IPS-11a (cell line): ENCODE measurements around the gene ARFGEF2.
"Not testable (repeated sequence)": the region's sequence is repeated elsewhere in the genome, so short reads cannot be mapped to it uniquely, and the experiment has no call there.

Experiments
- H3K4me3 ChIP-seq: one replicate; pipeline ENCODE4 v1.5.1; 2013; ENCODE audit warnings: low read depth, low read length, control low read depth

Gene ARFGEF2

GRCh38 chr20:48926821-48927220 is 5.3 kb downstream of the ARFGEF2 start:
- no peak overlapping the region for H3K4me3 ChIP-seq

- H3K4me3 ChIP-seq, result no peak overlapping the region
Observed at GRCh38 chr20:48928832-48929725, 7.6 kb downstream of the ARFGEF2 start.

GRCh38 chr20:48930035-48930434 is 8.5 kb downstream of the ARFGEF2 start:
- no peak overlapping the region for H3K4me3 ChIP-seq

- no peak overlapping the region for H3K4me3 ChIP-seq
Observed at GRCh38 chr20:48930878-48931277, 9.4 kb downstream of the ARFGEF2 start.

- H3K4me3 ChIP-seq, result no peak overlapping the region
Observed at GRCh38 chr20:48931527-48932374, 10.2 kb downstream of the ARFGEF2 start.

- H3K4me3 ChIP-seq, result no peak overlapping the region
Observed at GRCh38 chr20:48932375-48932941, 10.9 kb downstream of the ARFGEF2 start.

- H3K4me3 ChIP-seq, result no peak overlapping the region
Observed at GRCh38 chr20:48933017-48933766, 11.7 kb downstream of the ARFGEF2 start.

- H3K4me3 ChIP-seq, result not testable (repeated sequence)
Observed at GRCh38 chr20:48934273-48934877, 12.9 kb downstream of the ARFGEF2 start.

GRCh38 chr20:48934966-48935365 is 13.5 kb downstream of the ARFGEF2 start:
- not testable (repeated sequence) for H3K4me3 ChIP-seq

- H3K4me3 ChIP-seq, result not testable (repeated sequence)
Observed at GRCh38 chr20:48936178-48936577, 14.7 kb downstream of the ARFGEF2 start.

GRCh38 chr20:48937674-48938073 is 16.2 kb downstream of the ARFGEF2 start:
- H3K4me3 ChIP-seq, result no peak overlapping the region

GRCh38 chr20:48938670-48939069 is 17.2 kb downstream of the ARFGEF2 start:
- no peak overlapping the region for H3K4me3 ChIP-seq

GRCh38 chr20:48940170-48940569 is 18.7 kb downstream of the ARFGEF2 start:
- H3K4me3 ChIP-seq, result no peak overlapping the region

GRCh38 chr20:48941467-48941866 is 20.0 kb downstream of the ARFGEF2 start:
- H3K4me3 ChIP-seq, result no peak overlapping the region

GRCh38 chr20:48942730-48943129 is 21.2 kb downstream of the ARFGEF2 start:
- no peak overlapping the region for H3K4me3 ChIP-seq

GRCh38 chr20:48944663-48945297 is 23.3 kb downstream of the ARFGEF2 start:
- H3K4me3 ChIP-seq, result no peak overlapping the region

GRCh38 chr20:48945840-48946514 is 24.5 kb downstream of the ARFGEF2 start:
- H3K4me3 ChIP-seq, result no peak overlapping the region

- H3K4me3 ChIP-seq, result no peak overlapping the region
Observed at GRCh38 chr20:48948612-48949011, 27.1 kb downstream of the ARFGEF2 start.
